DND-41 (cell line): ENCODE data around the gene SMAD6.
A peak's percentile ranks its signal among the peaks of the same experiment; 100 is the strongest.

Experiments
- ATAC-seq: fragments of 200-7000 bp; cut with Tn5 transposase; 3 replicates; pipeline ENCODE4 v1.9.1; 2021; ENCODE audit warnings: low read depth; ENCODE audit not compliant: insufficient read depth
- DNase-seq: peaks from one replicate; pipeline ENCODE4 v3.0.0-alpha.2; 2020
- H2AFZ ChIP-seq: 2 replicates; pipeline ENCODE4 v1.6.0; 2012; ENCODE audit warnings: low read depth, low read length
- H3K27ac ChIP-seq: 2 replicates; pipeline ENCODE4 v1.5.1; 2012; ENCODE audit warnings: low read length, inconsistent platforms
- H3K27me3 ChIP-seq: fragments of 200-600 bp; sonication (generic); 2 replicates; pipeline ENCODE4 v1.6.0; 2012; ENCODE audit warnings: low read length, mild to moderate bottlenecking, inconsistent platforms; ENCODE audit not compliant: insufficient read depth, poor library complexity
- H3K36me3 ChIP-seq: 2 replicates; pipeline ENCODE4 v1.5.1; 2012; ENCODE audit warnings: low read length, inconsistent platforms; ENCODE audit not compliant: insufficient read depth
- H3K4me1 ChIP-seq: 2 replicates; pipeline ENCODE4 v1.5.1; 2012; ENCODE audit warnings: mild to moderate bottlenecking, low read length; ENCODE audit not compliant: insufficient read depth
- H3K4me2 ChIP-seq: 2 replicates; pipeline ENCODE4 v1.6.0; 2012; ENCODE audit warnings: mild to moderate bottlenecking, moderate library complexity, low read length, inconsistent platforms; ENCODE audit not compliant: insufficient read depth
- H3K4me3 ChIP-seq, 2 experiments: fragments of 200-600 bp in 1 of 2; shearing (Covaris generic) in 1 of 2; 2 replicates each; pipeline ENCODE4 v1.5.1; 2012 to 2016; ENCODE audit warnings: inconsistent platforms in 2 of 2, low read length in 2 of 2, mild to moderate bottlenecking in 2 of 2, low read depth in 1 of 2, moderate library complexity in 1 of 2
- H3K79me2 ChIP-seq: 2 replicates; pipeline ENCODE4 v1.6.0; 2012; ENCODE audit warnings: low read length, inconsistent platforms; ENCODE audit not compliant: insufficient read depth
- H3K9ac ChIP-seq: 2 replicates; pipeline ENCODE4 v1.6.0; 2012; ENCODE audit warnings: low read depth, mild to moderate bottlenecking, inconsistent platforms, low read length, moderate library complexity
- H3K9me3 ChIP-seq: 2 replicates; pipeline ENCODE4 v1.5.1; 2012; ENCODE audit warnings: low read length, moderate library complexity, mild to moderate bottlenecking, inconsistent platforms; ENCODE audit not compliant: insufficient read depth, severe bottlenecking
- H4K20me1 ChIP-seq: 2 replicates; pipeline ENCODE4 v1.6.0; 2012; ENCODE audit warnings: low read length; ENCODE audit not compliant: insufficient read depth
- EZH2 ChIP-seq: IDR thresholded peaks from 3 replicates; pipeline ENCODE4 v1.6.1; 2012; ENCODE audit warnings: borderline replicate concordance, low read depth, mild to moderate bottlenecking, moderate library complexity, low read length, inconsistent platforms; ENCODE audit not compliant: severe bottlenecking
- TF ChIP-seq, protein P1 (sequence below): IDR thresholded peaks from 2 replicates; pipeline ENCODE4 v1.5.1; 2012; ENCODE audit warnings: borderline replicate concordance, low read length, moderate library complexity, mild to moderate bottlenecking; ENCODE audit not compliant: poor library complexity, severe bottlenecking; ENCODE audit errors: extremely low read depth

The SMAD6 gene

DNA sequence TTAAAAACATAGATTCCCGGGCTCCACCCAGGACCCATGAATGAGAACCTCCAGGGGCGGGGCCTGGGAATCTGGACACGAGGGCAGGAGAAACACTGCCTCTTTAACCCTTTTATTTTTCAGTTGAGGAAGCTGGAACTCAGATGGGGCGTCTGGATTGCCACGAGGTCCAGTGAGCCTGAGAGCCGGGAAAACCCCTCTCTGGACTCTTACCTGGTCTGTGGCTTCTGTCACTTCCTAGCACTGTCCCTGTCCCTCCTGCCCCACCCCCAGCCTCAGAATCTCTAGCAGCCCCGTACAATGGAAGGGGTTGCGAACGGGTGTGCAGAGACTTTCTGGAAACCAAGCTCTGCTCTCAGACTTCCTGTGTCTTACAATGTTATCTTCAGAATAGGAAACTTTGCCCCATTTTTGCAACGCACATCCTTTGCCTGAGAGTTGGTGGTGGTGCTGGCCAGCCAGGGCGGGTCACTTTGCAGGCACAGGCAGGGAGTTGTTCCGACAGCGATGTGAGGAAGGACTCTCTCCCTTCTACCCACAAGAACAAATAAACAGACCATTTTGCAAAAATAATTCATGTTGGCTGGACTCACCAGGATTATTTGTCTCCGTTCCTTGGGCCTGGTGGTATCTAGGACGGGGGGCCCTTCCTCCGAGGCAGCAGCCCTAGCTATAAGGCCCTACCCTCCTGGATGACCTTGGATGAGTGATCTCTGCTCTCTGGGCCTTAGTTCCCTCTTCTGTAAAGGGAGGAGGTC, 59.1 kb downstream of the SMAD6 start:
- Histone ChIP-seq H3K36me3 (no peaks in the 10 kb centered on the region), H3K4me1 (no peaks in the 10 kb centered on the region), H3K9ac (no peak overlapping the region), H3K9me3 (no peaks in the 10 kb centered on the region), H4K20me1 (peaks cover 19% of the 10 kb centered on the region), H3K79me2 (peaks cover 24% of the 10 kb centered on the region; the same call in 1 of the 2 replicates), H3K4me3 (no peak overlapping the region), H3K4me2 (no peak overlapping the region), H3K27ac (no peak overlapping the region), H2AFZ (no peak overlapping the region), H3K27me3 (no peaks in the 10 kb centered on the region)
- DNase-seq: no peak
- TF ChIP-seq, protein P1, sequence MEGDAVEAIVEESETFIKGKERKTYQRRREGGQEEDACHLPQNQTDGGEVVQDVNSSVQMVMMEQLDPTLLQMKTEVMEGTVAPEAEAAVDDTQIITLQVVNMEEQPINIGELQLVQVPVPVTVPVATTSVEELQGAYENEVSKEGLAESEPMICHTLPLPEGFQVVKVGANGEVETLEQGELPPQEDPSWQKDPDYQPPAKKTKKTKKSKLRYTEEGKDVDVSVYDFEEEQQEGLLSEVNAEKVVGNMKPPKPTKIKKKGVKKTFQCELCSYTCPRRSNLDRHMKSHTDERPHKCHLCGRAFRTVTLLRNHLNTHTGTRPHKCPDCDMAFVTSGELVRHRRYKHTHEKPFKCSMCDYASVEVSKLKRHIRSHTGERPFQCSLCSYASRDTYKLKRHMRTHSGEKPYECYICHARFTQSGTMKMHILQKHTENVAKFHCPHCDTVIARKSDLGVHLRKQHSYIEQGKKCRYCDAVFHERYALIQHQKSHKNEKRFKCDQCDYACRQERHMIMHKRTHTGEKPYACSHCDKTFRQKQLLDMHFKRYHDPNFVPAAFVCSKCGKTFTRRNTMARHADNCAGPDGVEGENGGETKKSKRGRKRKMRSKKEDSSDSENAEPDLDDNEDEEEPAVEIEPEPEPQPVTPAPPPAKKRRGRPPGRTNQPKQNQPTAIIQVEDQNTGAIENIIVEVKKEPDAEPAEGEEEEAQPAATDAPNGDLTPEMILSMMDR: no peak
- TF ChIP-seq EZH2: no peak
- no peak for ATAC-seq

DNA sequence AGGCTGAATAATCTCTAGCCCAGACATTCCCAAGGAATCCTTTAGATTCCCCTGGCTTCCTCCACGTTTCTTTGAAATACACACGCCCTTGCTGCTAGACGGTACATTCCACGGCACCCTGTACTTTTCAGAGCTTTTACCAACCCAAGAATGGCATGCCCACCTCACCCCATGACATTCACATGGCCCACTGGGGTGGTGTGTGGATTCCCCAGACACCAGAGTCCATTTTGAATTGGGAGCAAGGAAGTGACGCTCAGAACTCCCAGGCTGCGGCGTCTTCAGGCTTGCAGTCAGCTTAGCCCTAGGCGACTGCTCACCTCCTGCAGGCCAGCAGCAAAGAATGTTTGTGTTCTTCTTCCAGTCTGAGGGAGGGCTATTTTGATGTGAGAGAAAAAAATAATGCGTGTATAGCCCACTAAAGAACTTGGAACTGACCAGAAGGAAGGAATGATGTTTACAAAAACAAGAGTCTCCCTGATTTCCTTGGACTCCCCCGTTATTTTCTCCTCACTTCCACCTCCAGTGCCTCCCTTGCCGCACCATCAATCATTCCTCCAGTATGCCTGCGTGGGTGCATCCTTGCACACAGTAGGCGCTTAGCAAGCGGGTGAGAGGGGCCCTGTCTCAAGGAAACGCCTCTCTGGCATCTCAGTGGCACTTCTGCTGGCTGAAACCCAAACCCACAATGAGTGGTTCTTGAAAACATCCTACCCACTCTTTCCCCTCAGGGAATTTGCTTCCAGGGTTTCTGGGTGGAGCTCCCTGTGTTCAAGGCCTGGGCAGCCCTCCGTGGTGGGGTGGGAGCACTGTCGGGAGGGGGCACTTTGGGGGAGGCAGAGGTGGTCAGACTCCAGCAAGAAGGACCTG, 59.9 kb downstream of the SMAD6 start:
- H3K4me2 ChIP-seq: no peak overlapping the region
- no peaks in the 10 kb centered on the region for H3K27me3 ChIP-seq
- H3K4me3 ChIP-seq: no peak overlapping the region
- ATAC-seq: no peak
- no peaks in the 10 kb centered on the region for H3K4me1 ChIP-seq
- H3K9ac ChIP-seq: no peak overlapping the region
- H3K36me3 ChIP-seq: no peaks in the 10 kb centered on the region
- no peak for DNase-seq
- no peak overlapping the region for H2AFZ ChIP-seq
- peaks cover 22% of the 10 kb centered on the region for H4K20me1 ChIP-seq
- TF ChIP-seq EZH2: no peak
- TF ChIP-seq, protein P1: no peak
- peaks cover 23% of the 10 kb centered on the region; the same call in 1 of the 2 replicates for H3K79me2 ChIP-seq
- H3K27ac ChIP-seq: no peak overlapping the region
- no peaks in the 10 kb centered on the region for H3K9me3 ChIP-seq

DNA sequence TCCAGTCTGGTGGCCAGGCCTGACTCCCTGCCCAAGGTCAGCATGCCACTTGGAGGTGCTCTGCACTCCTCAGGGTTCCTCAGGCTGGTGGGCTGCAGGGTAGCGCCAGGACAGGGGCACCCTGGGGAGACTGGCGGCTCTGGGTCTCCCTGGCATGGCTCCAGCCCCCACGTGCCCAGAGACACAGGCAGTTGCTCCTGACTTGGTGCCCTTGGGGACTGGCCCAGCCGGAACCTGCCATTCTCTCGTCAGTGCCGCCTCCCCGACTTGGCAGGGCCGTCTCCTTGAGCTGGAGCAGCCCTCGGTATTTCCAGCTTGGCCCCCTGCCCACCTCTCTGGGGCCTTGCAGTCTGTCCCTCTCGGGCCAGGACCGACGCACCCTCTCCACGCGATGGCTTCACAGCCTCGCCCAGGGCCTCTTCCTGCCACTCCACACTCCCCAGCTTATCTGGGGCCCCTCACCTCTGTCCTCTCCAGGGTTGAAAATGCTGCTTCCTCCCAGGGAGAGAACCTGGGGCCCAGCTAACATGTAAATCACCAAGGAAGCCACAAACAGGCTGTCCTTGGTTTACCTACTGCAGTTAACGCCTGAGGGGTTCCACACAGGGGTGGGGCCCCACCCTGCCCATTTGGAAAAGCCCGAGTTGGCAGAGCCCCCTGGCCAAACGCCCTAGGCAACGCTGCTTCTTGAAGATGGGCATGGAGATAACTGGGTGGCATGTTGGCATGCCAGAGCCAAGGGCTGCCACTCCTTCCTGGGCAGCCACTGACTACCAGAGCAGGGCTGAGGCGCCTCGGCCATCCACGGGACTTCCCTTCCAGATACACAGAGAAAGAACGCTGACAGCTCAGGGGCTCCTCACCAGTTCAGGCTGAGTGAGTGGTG, 61.4 kb downstream of the SMAD6 start:
- DNase-seq: no peak
- Histone ChIP-seq H2AFZ (no peak overlapping the region), H3K79me2 (peaks cover 23% of the 10 kb centered on the region; the same call in 1 of the 2 replicates), H3K9me3 (no peaks in the 10 kb centered on the region), H4K20me1 (peaks cover 26% of the 10 kb centered on the region), H3K4me1 (no peaks in the 10 kb centered on the region), H3K4me3 (no peak overlapping the region), H3K36me3 (no peaks in the 10 kb centered on the region), H3K9ac (no peak overlapping the region), H3K4me2 (no peak overlapping the region), H3K27ac (peak overlapping the region; percentile 32; the same call in 1 of the 2 replicates), H3K27me3 (no peaks in the 10 kb centered on the region)
- no peak for TF ChIP-seq EZH2
- TF ChIP-seq, protein P1: no peak
- no peak for ATAC-seq
